GM21529 (cell line): Measurements from ENCODE around the gene PPP1R9A.

ENCODE experiments used
- ATAC-seq: cut with Tn5 transposase; IDR thresholded peaks from one replicate; pipeline ENCODE4 v1.9.1; 2021; ENCODE audit not compliant: unreplicated experiment

PPP1R9A gene

DNA sequence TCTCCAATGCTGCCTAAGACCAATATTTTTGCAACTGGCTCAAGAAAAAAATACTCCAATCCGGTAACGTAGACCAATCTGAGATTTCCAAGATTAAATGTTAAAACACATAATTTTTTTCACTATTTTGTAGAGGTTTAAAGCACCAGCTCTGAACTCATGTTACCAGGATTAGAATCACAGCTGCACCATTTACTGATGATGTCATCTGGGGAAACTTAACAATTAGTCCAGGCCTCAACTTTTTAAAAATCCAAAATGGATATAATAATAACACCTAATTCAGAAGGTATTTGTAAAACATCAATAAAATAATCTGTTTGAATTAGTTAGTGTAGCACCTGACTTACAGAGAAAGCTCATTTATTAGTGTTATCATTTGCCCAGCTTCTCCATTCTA lies 402.6 kb downstream of the PPP1R9A start:
- no peak for ATAC-seq

GRCh38 chr7:95311389-95311788 lies 404.0 kb downstream of the PPP1R9A start:
- no peak for ATAC-seq

GRCh38 chr7:95312561-95312960 lies 405.2 kb downstream of the PPP1R9A start:
- ATAC-seq = no peak

- ATAC-seq = peak; percentile 72
These were observed 409.2 kb downstream of the PPP1R9A start for GRCh38 chr7:95316588-95316987.

- ATAC-seq = no peak
These were observed 410.2 kb downstream of the PPP1R9A start for GRCh38 chr7:95317546-95317945.

DNA sequence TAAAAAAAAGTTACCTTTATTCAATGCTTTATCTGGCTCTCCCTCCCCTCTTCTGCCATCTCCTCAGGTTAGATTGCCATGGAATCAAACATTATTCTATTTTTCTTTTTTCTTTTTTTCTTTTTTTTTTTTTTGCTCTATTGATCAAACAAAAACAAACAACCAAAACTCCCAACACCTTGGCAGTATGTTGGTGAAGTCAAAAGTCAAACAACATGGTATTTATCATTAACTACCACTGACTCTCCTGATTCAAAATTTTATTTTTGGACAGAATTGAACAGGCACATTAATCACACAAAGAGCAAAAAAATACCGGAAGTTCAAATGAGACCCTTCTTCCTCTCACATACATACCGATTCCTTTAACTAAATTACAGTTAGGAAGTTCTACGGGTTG lies 410.6 kb downstream of the PPP1R9A start:
- no peak for ATAC-seq

- ATAC-seq = no peak
These were observed 411.2 kb downstream of the PPP1R9A start for GRCh38 chr7:95318501-95319100.

DNA sequence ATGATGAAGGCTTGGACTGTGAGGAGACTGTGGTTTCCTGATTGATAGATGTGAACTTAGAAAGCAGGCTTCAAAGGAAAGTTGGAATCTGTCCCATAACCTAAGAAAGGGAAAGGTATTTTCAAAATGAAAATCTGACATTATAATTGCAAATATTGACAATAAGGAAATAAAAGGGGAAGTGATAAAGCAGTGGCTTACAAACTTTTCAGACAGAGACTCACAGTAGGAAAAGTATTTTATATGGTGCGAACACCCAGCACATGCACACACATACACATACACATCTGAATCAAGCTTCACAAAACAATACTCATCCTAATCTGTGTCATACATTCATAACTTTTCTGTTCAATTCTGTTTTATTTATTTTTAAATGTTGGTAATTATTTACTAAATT lies 412.2 kb downstream of the PPP1R9A start:
- no peak for ATAC-seq

DNA sequence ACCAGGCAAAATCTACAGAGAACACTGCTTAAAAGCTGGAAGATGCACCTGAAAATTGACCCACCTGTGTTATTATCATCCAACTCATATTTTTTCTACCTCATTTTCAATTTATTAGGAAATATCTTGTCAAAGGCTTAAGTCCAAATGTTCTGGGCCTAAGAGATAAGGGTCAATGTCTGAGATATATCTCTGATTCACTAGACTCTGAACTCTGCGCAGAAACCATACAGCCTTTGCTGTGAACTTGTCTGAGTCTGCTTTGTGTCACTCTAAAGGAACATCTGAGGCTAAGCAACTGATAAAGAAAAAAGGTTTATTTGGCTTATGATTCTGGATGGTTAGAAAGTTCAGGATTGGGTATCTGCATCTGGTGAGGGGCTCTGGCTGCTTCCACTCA lies 413.3 kb downstream of the PPP1R9A start:
- ATAC-seq = no peak

DNA sequence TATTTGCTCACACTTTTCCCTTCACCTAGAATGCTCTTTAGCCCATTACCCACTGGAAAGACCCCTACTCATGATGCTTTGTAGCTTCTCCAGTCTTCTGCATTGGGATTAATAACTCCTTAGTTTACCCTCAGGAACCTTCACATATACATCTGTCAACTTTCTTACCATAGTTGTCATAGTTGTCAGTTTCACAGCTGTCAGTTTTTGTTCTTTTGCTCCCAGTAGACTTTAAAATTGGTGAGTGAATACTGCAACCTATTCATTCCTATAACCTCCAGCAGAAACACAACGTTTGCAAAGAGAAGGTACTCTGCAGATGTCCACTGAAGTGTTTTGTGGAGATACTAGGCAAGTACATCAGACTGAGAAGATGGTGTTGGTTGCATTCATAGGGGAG lies 414.3 kb downstream of the PPP1R9A start:
- no peak for ATAC-seq

- ATAC-seq = no peak
These were observed 415.0 kb downstream of the PPP1R9A start for GRCh38 chr7:95322396-95322795.

DNA sequence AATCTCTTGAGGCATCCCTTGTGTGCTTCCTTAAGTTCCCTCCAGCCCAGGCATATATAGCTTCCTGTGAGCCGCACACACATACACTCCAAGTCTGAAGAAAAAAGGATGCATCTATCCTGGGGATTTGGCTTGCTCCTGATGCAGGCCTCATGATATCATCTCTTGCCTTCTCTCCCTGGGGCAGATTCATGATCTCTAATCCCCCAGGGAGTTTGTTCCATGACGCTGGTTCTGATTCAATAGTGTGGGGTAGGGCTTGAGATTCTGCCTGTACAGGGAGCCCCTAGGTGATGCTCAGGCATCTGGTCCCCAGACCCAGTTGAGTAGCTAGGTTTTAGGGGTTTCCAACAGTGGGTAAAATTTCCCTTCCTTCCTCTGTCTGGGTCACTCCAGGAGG lies 415.5 kb downstream of the PPP1R9A start:
- ATAC-seq = no peak

GRCh38 chr7:95323410-95324129 lies 416.2 kb downstream of the PPP1R9A start:
- no peak for ATAC-seq

- peak; percentile 54 for ATAC-seq
These were observed 417.0 kb downstream of the PPP1R9A start, which contains the start of gene PON1 for GRCh38 chr7:95324431-95324830. Gene PON1 (minus strand): TSS chr7:95324532. CDS start chr7:95324475, 57 bp downstream.

- ATAC-seq = no peak
These were observed 420.0 kb downstream of the PPP1R9A start for GRCh38 chr7:95327356-95327755.

DNA sequence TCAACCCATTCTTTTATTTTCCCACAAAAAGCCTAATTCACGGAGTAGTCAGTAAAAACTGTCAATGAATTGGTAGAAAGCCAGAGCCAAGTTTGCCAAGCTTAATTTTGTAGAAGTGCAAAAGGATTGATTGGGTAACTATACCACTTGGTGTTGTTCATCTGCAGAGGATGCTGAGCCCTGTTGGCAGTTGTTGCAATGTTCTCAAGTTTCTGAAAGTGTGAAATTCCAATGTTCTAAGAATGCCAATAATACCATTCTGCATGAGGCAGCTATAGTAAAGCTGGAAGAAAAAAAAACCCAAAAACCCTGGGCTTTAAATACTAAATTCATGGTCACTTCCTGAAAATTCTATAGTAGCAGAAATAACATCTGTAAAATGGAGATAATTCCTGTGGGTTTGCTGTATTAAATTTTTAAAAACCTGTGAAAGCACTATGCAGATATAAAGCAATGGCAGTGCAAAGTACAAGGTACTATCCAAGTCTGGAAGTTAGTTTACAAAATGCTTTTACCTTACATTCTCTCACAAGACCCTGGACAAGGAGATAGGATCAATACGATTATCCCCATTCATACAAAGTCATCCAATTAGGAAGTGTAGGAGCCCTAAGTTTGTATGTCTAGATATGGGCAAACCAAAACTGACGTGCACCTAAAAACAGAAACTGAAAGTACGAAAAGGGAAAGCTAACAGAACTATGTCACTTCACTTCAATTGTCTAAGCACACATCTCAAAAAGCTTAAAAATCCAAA lies 423.0 kb downstream of the PPP1R9A start:
- peak; percentile 98 for ATAC-seq

GRCh38 chr7:95330961-95331337 lies 423.6 kb downstream of the PPP1R9A start:
- ATAC-seq = peak; percentile 24

DNA sequence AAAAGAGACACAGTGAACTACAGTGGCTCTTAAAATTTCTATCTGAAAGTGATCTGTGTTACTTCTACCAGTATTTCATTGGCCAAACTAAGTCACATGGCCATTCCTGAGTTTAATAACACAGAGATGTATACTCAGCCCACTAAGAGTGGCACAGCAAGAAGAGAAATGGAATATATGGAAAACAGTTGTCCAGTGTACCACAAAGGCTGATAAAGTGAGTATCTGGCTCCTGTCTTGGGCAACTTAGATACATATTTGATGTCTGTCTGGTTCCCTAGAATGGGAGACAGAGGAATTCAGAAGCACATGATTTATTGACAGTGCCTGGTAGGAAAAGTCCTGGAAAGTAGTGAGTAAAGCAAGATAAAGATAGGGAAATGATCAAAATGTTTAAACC lies 427.1 kb downstream of the PPP1R9A start:
- no peak for ATAC-seq

- ATAC-seq = no peak
These were observed 427.7 kb downstream of the PPP1R9A start for GRCh38 chr7:95335093-95335492.

DNA sequence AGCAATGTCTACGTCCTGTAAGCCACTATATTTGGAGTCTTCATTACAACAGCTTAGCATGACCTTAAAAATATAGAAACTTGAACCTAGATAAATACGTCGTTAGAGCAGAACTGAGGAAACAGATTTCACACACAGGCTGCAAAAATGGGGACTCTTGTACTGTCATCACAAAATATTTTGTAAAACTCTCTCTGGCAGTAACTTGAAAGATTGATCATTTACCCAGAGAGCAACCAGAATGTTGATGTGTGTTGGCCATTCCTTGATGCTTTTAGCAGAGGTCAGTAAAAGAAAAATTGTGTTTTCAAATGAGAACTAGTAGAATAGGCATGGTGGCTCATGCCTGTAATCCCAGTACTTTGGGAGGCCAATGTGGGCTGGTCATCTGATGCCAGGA lies 431.4 kb downstream of the PPP1R9A start:
- ATAC-seq = no peak

DNA sequence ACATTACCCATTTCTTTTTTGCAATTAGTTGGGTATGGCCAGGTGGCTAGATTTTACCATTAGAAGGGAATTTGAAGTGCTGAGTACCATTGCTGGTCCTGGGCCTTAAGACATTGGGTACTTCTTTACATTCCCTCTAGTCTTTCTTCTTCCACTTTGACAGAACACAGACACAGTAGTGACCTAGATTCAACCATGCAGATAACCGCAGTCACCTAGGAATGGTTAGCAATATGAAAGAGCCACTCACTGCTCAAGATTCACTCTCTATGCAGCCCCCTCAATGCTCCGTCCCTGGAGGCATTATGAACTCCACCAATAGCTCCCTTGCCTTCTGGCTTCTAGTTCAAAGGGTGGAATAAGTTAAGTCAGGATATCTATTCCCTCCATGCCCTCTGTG lies 433.1 kb downstream of the PPP1R9A start:
- no peak for ATAC-seq

DNA sequence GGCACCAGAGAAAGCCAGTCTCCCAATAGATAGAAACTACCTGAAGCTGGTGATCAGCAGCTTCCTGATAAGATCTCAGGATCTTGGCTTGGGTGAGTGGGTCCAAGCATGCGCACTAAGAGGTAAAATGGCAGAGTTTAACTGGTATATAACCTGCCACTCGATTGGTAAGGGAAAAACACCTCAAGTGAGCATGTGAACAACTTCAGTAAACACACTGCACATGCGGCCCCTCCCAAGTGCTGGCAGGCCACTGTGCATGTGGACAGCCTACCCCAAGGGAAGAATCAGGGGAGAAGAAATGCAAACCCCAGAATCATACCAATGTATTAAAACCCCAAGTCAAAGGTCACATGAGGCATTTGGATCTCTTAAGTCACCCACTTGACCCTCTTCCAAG lies 434.6 kb downstream of the PPP1R9A start:
- no peak for ATAC-seq
